ENCODE data around the gene ZNF735. TPM values are rescaled to one million over a fixed set of nuclear protein-coding genes. Genes with fewer than 3 reads are reported as not detected.

ZNF735 gene
- not detected in 5 replicates for total RNA-seq (2022; extraction: Qiagen RNA extraction; ENCODE audit: low read depth)

GRCh38 chr7:64206903-64207302 is at the start of gene ZNF735:
ZNF735 (plus strand) TSS chr7:64207203; CDS start chr7:64207203, 0 bp downstream.

GRCh38 chr7:64228174-64228573 is 21.2 kb downstream of the ZNF735 start, which contains the start of gene ZNF679:
ZNF679 (plus strand) TSS chr7:64228474; CDS start chr7:64249118, 20,644 bp downstream.

Other genes starting within 250 kb of the ZNF735 start
- not detected in 5 replicates for gene ZNF722, start 208.4 kb upstream of the ZNF735 start, total RNA-seq (2022; extraction: Qiagen RNA extraction; ENCODE audit: low read depth)
- not detected in 5 replicates for gene ZNF727, start 161.8 kb upstream of the ZNF735 start, total RNA-seq (2022; extraction: Qiagen RNA extraction; ENCODE audit: low read depth)
- not detected in 5 replicates for gene ZNF679, start 21.3 kb downstream of the ZNF735 start, total RNA-seq (2022; extraction: Qiagen RNA extraction; ENCODE audit: low read depth)
- not detected in 5 replicates for gene ZNF736, start 106.8 kb downstream of the ZNF735 start, total RNA-seq (2022; extraction: Qiagen RNA extraction; ENCODE audit: low read depth)

Measured in A549 treated with RU486 at 1 μM for 4 hours (cell line).